Spinal cord (tissue), 10 donors: Measurements from ENCODE around the gene MT2A. TPM values are rescaled to one million over a fixed set of nuclear protein-coding genes. Genes with fewer than 3 reads are reported as not detected.

Experiments
- DNase-seq, 6 donors: peaks; one replicate each; pipeline versions ENCODE4 v3.0.0 to v3.0.0-alpha.2; 2013 to 2015; ENCODE audit warnings: low spot score in 6 of 6, low read depth in 4 of 6
- H3K27ac ChIP-seq: one replicate; pipeline ENCODE4 v1.5.1; 2013; ENCODE audit warnings: low read depth, low read length, control low read depth
- H3K27me3 ChIP-seq: one replicate; pipeline ENCODE4 v1.6.1; 2013; ENCODE audit warnings: low read length; ENCODE audit not compliant: control insufficient read depth, insufficient read depth
- H3K36me3 ChIP-seq: one replicate; pipeline ENCODE4 v1.6.1; 2013; ENCODE audit warnings: low read length; ENCODE audit not compliant: control insufficient read depth, insufficient read depth
- H3K4me1 ChIP-seq: one replicate; pipeline ENCODE4 v1.6.1; 2013; ENCODE audit warnings: low read length; ENCODE audit not compliant: control insufficient read depth, insufficient read depth
- H3K4me3 ChIP-seq: one replicate; pipeline ENCODE4 v1.5.1; 2013; ENCODE audit warnings: low read depth, low read length, control low read depth
- H3K9me3 ChIP-seq: one replicate; pipeline ENCODE4 v1.6.1; 2013; ENCODE audit warnings: low read length; ENCODE audit not compliant: control insufficient read depth, insufficient read depth
- WGBS: methylation state at CpG from one replicate; pipeline ENCODE4 v1.1.5; 2013; ENCODE audit warnings: missing lambda C conversion rate; ENCODE audit not compliant: insufficient coverage; 5-methylcytosine and 5-hydroxymethylcytosine counted together
- long read RNA-seq, 4 donors: transcript quantifications; one replicate each; lab custom pipeline, GENCODE V29; 2026
- polyA plus RNA-seq, 2 donors: library from polyadenylated mRNA; unstranded; fragments of 120-200 nt; gene quantifications; one replicate each; pipeline ENCODE4 v1.2.1, GENCODE V29; 2013; ENCODE audit not compliant: insufficient read length in 2 of 2
- total RNA-seq, 2 donors: library from RNA; depleted of rRNA in 1 of 2; stranded (reverse); fragments of 120-200 nt in 1 of 2; fragments of >200 nt in 1 of 2; gene quantifications; one replicate each; pipeline versions ENCODE4 v1.2.3 to v1.2.4, GENCODE V29; 2013 to 2014
- donor health status: healthy.

MT2A gene
- total RNA-seq = 10 to 100 TPM in 1 of 2 donors, 1 to 10 TPM in 1; 5.6 to 22.2 TPM
- polyA plus RNA-seq = 10 to 100 TPM; 64.6 to 97.9 TPM
- long read RNA-seq, donor 1, transcript MT2A-203 (1 exons, 903 nt) = minor isoform, 9 of 77 reads
- long read RNA-seq, donor 1, transcript MT2A-201 (3 exons, 786 nt) = major isoform, 64 of 77 reads
- long read RNA-seq, donor 1, partial matches to known transcripts = 0 of 77 reads
- long read RNA-seq, donor 1, other reads (novel, unspliced or antisense) = 0 of 77 reads
- long read RNA-seq, donor 2, transcript MT2A-201 (3 exons, 786 nt) = major isoform, 62 of 65 reads
- long read RNA-seq, donor 2, partial matches to known transcripts = 0 of 65 reads
- long read RNA-seq, donor 2, other reads (novel, unspliced or antisense) = 0 of 65 reads
- long read RNA-seq, donor 3, transcript MT2A-203 (1 exons, 903 nt) = minor isoform, 6 of 49 reads
- long read RNA-seq, donor 3, transcript MT2A-201 (3 exons, 786 nt) = major isoform, 42 of 49 reads
- long read RNA-seq, donor 3, partial matches to known transcripts = 0 of 49 reads
- long read RNA-seq, donor 3, other reads (novel, unspliced or antisense) = 0 of 49 reads
- long read RNA-seq, donor 4, transcript MT2A-201 (3 exons, 786 nt) = major isoform, 70 of 88 reads
- long read RNA-seq, donor 4, transcript MT2A-203 (1 exons, 903 nt) = minor isoform, 14 of 88 reads
- long read RNA-seq, donor 4, partial matches to known transcripts = 0 of 88 reads
- long read RNA-seq, donor 4, other reads (novel, unspliced or antisense) = 0 of 88 reads

DNA sequence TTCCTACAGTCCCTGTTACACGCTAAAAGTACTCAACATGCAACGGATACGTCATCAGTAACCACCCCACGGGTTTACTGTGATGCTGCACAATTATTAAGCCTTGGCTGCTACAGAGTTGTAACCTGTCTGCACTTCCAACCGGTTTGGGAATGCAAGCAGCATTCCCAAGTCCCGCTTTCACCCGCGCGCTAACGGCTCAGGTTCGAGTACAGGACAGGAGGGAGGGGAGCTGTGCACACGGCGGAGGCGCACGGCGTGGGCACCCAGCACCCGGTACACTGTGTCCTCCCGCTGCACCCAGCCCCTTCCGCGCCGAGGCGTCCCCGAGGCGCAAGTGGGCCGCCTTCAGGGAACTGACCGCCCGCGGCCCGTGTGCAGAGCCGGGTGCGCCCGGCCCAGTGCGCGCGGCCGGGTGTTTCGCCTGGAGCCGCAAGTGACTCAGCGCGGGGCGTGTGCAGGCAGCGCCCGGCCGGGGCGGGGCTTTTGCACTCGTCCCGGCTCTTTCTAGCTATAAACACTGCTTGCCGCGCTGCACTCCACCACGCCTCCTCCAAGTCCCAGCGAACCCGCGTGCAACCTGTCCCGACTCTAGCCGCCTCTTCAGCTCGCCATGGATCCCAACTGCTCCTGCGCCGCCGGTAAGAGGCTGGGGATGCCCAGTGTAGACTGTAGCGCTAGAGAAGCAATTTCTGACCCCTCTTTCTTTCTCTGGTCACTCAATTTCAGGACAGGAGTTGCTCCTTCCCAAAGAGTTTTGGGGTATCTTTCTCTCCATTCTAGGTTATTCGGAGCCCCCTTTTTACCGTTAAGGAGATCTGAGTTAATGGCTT, at the start of gene MT2A:
Gene MT2A, plus strand, starts transcription at position 542 of the 833 bp plus-strand sequence. Its CDS starts 72 bp downstream, at position 614.
- peaks cover 42% of the 10 kb centered on the region for H3K4me1 ChIP-seq
- H3K27ac ChIP-seq = peak within 1 kb of the TSS; percentile 87
- no peaks in the 10 kb centered on the region for H3K9me3 ChIP-seq
- H3K27me3 ChIP-seq = peaks cover 26% of the 10 kb centered on the region
- 9% methylated on average over 56 of the region's 62 CpGs for WGBS
- peak in 2 of 6 donors; percentile 88 to 94 for DNase-seq
- H3K4me3 ChIP-seq = peak within 1 kb of the TSS; percentile 58
- no peaks in the 10 kb centered on the region for H3K36me3 ChIP-seq

DNA sequence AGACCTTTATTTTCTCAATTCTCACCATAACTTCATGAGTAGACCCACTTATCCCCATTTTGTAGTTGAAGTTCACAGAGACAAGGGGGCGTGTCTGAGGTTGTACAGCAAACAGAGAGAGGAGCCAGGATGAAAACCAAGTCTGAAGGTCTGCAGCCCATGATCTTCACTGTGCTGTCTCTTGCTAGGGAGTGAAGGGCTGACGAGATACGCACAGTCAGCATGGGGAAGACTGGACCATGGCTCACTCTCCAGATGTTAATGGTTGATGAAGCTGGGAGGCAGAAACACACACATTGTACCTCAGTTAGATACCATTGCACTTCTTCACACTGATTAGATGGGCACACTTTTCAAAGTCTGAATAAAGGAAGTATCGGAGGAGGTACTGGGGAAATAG, 49.3 kb upstream of the MT2A start:
- no peaks in the 10 kb centered on the region for H3K27me3 ChIP-seq
- no peaks in the 10 kb centered on the region for H3K36me3 ChIP-seq
- H3K4me1 ChIP-seq = peaks cover 15% of the 10 kb centered on the region
- no peaks in the 10 kb centered on the region for H3K9me3 ChIP-seq
- DNase-seq = no peak
- H3K27ac ChIP-seq = no peak overlapping the region
- 100% methylated on average over 1 of the region's 4 CpGs for WGBS
- no peak overlapping the region for H3K4me3 ChIP-seq

DNA sequence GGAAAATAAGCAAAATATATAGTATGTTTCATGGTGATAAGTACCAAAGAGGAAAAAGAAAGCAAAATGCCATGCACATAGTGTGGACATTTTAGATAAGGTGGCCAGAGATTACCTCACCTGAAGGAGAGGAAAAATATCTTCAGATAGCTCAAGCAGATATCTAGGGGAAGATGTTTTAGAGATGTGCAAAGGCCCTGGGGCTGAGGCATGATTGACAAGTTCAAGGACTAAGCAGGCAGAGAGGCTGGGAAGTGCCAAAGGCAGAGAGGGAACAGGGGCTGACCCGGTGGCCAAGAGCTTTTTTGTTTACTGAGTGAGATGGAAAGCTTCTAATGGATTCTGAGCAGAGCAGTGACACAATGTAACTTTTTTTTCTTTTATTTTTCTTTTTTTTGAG, 47.9 kb upstream of the MT2A start:
- WGBS = 75% methylated on average over 1 of the region's 1 CpG
- Histone ChIP-seq H3K4me3 (no peak overlapping the region), H3K9me3 (no peaks in the 10 kb centered on the region), H3K36me3 (no peaks in the 10 kb centered on the region), H3K27ac (no peak overlapping the region), H3K27me3 (no peaks in the 10 kb centered on the region), H3K4me1 (peaks cover 15% of the 10 kb centered on the region)
- no peak for DNase-seq

DNA sequence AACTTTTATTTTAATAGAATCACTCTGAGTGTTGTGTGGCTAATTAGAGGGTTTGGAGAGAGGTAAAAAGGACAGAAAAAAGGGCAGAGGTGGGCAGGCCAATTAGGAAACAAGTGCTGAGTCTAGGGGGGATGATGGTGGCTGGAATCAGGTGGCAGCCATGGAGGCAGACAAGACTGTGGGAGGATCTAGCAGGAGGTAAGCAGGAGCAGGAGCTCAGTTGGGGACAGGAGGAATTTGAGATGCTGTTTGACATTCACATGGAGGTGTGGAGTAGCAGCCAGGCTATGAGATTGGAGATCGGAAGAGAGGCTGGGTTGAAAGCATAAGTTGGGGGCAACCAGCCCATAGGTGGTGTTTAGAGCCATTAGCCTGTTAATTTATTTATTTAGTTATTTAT, 47.3 kb upstream of the MT2A start:
- no peak overlapping the region for H3K4me3 ChIP-seq
- DNase-seq = no peak
- no peaks in the 10 kb centered on the region for H3K27me3 ChIP-seq
- WGBS = no CpG with 5 or more reads among the region's 1 CpG
- no peak overlapping the region for H3K27ac ChIP-seq
- no peaks in the 10 kb centered on the region for H3K9me3 ChIP-seq
- H3K4me1 ChIP-seq = peaks cover 15% of the 10 kb centered on the region
- H3K36me3 ChIP-seq = no peaks in the 10 kb centered on the region

DNA sequence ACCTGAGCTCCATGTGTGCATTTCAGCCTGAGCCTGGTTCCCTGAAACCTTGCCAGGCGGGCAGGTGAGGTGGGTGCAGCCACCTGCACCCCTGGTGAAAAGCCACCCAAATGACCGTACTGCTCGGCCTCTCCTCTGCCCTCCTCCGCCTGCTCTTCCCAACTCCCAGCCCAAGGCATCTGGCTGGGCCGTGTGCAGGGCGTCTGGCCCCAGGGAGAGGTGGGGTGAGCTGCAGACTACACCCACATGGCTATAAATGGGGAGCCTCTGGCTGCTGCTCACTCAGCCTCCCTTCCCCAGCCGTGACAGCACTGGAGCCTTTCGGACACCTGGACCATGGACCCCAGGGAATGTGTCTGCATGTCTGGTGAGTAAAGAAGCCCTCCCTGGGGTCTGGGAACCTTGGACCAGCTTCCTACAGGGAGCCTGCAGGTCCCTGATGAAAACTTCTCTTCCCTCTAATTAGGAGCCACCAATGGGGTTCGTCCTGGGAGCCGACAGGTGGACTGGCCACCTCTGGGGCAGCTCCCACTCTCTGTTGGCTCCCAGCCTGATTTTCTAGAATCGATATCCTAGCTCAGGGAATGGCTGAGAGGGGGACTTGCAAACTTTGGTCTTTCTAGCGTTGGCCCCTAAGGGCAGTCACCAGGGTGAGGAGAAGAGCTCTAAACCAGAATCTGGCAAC, 43.4 kb upstream of the MT2A start, which contains the start of gene MT4:
Gene MT4, plus strand, starts transcription at position 281 of the 685 bp plus-strand sequence. Its CDS starts 56 bp downstream, at position 337.
- no peaks in the 10 kb centered on the region for H3K9me3 ChIP-seq
- peaks cover 2% of the 10 kb centered on the region for H3K4me1 ChIP-seq
- no peak for DNase-seq
- no peaks in the 10 kb centered on the region for H3K36me3 ChIP-seq
- H3K27me3 ChIP-seq = no peaks in the 10 kb centered on the region
- no peak within 1 kb of the TSS for H3K4me3 ChIP-seq
- H3K27ac ChIP-seq = no peak within 1 kb of the TSS
- 88% methylated on average over 9 of the region's 12 CpGs for WGBS

DNA sequence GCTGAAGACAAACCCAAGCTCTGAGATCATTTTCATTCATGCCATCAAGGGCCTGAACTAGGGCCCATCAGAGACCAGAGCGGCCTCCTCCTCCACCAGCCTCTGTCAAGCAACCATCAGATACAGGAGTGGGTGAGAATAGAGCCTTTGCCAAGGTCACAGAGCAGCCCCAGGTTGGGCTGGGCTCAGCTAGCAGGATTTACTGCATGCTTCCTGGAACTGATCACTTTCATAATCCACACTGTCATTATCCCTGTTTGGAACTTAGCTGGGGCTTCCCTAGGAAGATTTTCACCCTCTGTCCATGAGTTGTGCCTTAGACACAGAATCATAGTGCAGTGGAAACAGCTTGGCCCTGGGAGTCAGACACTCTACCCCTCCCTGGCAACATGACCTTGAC, 38.4 kb upstream of the MT2A start:
- no peaks in the 10 kb centered on the region for H3K27me3 ChIP-seq
- no peaks in the 10 kb centered on the region for H3K9me3 ChIP-seq
- no peaks in the 10 kb centered on the region for H3K36me3 ChIP-seq
- no peak for DNase-seq
- no CpG with 5 or more reads among the region's 1 CpG for WGBS
- no peak overlapping the region for H3K27ac ChIP-seq
- H3K4me1 ChIP-seq = no peaks in the 10 kb centered on the region
- H3K4me3 ChIP-seq = no peak overlapping the region

DNA sequence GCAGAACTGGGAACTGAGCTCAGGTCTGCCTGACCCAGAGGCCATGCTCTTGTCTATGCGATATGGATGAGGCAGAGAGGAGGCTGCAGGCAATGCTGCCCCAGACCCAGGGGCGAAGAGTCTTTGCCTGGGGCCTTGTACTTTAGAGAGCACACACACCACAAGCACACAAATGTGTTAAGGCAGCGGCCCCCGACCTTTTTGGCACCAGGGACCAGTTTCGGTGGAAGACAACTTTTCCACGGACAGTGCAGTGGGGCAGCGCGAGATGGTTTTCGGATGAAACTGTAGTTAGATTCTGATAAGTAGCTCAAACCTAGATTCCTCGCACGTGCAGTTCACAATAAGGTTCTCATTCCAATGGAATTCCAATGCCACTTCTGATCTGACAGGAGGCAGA, 36.9 kb upstream of the MT2A start:
- H3K4me1 ChIP-seq = no peaks in the 10 kb centered on the region
- no peaks in the 10 kb centered on the region for H3K36me3 ChIP-seq
- 92% methylated on average over 10 of the region's 11 CpGs for WGBS
- no peak overlapping the region for H3K4me3 ChIP-seq
- no peak overlapping the region for H3K27ac ChIP-seq
- no peaks in the 10 kb centered on the region for H3K9me3 ChIP-seq
- no peaks in the 10 kb centered on the region for H3K27me3 ChIP-seq
- DNase-seq = no peak

DNA sequence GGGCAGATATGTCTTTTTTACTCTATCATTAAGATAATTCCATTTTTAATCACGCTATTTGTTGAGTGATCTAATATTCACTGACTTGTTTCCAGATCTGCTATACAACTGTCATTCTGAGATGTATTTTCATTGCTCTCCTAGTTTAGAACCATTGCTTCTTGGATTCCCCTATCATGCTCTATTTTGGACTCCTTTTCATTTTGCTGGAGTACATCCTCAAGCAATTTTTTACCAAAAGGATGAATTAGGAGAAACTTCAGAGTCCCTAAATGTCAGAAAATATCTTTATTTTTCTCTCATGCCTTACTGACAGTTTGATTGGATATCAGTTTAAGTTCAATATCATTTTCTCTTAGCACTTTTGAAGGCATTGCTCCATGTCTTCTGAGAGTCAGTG, 33.8 kb upstream of the MT2A start:
- H3K9me3 ChIP-seq = no peaks in the 10 kb centered on the region
- no peak overlapping the region for H3K27ac ChIP-seq
- no peaks in the 10 kb centered on the region for H3K4me1 ChIP-seq
- no peak overlapping the region for H3K4me3 ChIP-seq
- DNase-seq = no peak
- H3K27me3 ChIP-seq = no peaks in the 10 kb centered on the region
- H3K36me3 ChIP-seq = no peaks in the 10 kb centered on the region
- WGBS = no CpG with 5 or more reads among the region's 1 CpG
